Activated T-cell treated with anti-CD3 and anti-CD28 coated beads for 4 hours (primary cell): ENCODE results near the gene PAX3.

Experiments used
- DNase-seq: peaks from one replicate; pipeline ENCODE4 v3.0.0-alpha.2; 2020

The PAX3 gene

DNA sequence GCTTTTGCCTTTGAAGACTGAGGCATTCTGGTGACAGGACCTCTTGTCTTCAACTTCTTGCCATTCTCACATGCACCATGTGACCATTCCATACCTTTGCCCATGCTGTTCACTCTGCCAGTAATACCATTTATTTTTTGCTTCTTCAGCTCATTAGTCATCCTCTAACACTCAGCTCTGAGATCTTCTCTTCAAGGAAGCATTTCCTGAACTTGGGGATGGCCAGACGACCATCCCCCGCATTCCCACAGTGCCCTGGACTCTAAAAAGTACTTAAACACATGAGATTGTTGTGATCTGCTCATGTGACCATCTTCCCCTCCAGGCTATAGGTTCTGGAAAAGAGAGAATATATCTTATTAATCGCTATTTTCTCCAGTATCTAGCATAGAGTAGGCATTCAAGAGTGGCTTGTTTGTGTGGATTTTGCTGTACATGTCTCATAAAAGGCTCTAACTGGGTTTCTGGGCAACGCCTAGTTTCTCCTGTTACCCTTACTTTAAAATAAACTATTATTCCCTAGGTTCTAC, 33.9 kb downstream of the PAX3 start:
- no peak for DNase-seq

DNA sequence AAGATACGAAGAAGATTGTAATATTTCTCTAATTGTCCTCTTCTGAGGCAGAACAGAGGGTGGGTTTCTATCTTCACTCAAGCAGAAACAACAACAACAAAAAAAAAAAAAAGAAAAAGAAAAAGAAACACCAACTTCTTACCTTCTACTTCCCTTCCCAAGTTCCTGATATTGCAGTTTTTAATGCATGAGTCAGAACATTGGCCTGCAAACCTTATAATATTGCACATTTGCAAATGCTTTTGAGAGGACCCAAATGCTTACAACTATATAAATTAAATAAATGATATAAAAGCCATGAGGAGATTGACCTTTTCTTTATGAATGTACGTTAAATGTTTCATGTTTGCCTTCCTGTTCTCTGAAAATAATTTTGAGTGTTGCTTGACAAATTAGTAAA, 37.3 kb downstream of the PAX3 start:
- DNase-seq, result no peak

GRCh38 chr2:222257645-222258044, 41.2 kb downstream of the PAX3 start:
- no peak for DNase-seq

DNA sequence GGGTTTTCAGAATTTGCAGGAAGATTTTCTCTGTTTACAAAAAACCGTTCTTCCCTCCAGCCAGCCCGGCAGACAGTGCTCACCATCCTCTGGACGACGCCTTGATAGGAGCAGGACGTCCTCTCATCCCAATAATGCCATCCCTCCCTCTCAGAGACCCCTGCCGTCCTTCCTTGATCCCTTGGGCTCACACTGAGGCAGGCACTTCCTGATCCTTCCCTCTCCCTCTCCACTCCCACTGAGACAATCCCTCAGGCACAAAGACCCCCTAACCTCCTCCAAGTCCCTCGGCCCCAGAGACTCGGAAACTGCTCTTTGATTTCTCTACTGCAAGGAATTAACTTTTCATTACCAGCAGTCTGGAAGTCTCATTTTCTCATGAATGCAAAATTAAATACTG, 42.5 kb downstream of the PAX3 start:
- no peak for DNase-seq

DNA sequence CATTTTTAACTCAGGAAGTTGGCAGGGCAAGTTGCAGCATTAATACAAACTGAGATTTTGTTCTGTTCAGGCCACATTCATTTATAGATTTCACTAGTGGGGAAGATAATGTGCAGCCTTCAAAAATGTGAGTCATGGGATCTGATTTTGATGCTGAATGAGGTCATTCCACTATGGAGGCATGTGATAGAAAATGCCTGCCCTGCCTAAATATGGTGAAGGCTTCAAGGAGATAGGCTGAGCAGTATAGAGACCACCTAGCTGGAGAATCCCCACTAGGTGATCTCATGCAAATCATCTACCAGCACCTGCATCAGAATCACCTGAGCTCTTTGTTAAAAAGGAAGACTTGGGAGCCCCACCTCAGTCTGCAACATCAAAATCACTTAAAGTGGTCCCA, 43.7 kb downstream of the PAX3 start:
- no peak for DNase-seq

DNA sequence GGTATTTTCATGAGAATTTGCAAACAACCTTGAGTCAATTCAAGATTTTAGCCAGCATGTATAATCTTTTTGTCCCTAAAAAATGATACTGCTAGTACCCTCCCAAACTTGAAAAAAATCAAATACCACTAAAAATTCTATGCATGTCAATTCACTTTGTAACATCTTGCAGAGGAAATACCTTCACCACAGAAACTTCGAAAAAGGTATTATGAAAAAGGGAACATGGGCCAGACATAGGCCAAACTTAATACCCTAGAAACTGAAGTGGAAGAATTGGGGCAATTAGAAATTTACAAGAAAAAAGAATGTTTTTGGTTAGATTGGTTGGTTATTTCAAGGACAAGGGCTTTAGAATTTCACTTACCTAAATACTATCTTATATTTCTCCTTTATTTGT, 48.5 kb downstream of the PAX3 start:
- no peak for DNase-seq

DNA sequence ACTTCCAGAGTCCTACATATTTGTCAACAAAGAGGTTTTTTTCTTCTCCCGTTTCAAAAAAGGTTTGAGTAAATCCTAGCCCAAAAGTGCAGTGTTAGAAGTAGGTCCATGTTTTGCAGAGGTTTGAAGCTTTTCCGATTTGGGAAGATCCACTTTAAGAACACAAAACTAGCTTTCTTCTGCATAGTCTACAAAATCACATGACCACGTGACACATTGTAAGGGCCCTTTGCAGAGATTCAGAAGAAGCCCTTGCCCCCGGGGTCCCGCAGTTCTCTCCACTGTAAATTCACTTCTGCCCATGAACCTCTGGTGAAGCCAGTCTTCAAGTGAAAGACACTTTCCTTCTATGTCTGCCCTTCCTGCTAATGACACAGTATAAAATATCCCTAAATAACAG, 49.4 kb downstream of the PAX3 start:
- no peak for DNase-seq

DNA sequence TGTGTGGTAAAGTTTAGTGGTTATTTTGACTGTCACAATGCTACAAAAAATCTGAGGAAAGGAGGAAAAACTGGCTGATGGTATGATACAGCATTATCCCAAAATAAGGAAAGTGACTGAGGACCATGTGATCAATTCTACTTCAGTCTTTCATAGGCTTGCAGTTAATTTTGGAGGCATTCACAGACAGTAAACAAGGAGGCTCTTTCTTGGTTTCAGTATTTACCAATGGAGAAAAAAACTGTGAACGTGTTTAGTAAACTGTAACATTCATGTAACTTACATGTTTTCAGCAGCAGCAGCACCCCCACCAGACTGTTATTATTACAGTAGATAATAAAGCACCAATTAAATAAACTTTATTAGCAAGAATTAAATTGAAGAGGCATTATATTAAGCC, 50.0 kb downstream of the PAX3 start:
- no peak for DNase-seq

GRCh38 chr2:222248256-222248655, 50.5 kb downstream of the PAX3 start:
- no peak for DNase-seq

GRCh38 chr2:222242532-222242931, 56.3 kb downstream of the PAX3 start:
- DNase-seq, result no peak

GRCh38 chr2:222241128-222241870, 57.5 kb downstream of the PAX3 start:
- DNase-seq, result no peak

GRCh38 chr2:222240676-222241049, 58.1 kb downstream of the PAX3 start:
- no peak for DNase-seq

DNA sequence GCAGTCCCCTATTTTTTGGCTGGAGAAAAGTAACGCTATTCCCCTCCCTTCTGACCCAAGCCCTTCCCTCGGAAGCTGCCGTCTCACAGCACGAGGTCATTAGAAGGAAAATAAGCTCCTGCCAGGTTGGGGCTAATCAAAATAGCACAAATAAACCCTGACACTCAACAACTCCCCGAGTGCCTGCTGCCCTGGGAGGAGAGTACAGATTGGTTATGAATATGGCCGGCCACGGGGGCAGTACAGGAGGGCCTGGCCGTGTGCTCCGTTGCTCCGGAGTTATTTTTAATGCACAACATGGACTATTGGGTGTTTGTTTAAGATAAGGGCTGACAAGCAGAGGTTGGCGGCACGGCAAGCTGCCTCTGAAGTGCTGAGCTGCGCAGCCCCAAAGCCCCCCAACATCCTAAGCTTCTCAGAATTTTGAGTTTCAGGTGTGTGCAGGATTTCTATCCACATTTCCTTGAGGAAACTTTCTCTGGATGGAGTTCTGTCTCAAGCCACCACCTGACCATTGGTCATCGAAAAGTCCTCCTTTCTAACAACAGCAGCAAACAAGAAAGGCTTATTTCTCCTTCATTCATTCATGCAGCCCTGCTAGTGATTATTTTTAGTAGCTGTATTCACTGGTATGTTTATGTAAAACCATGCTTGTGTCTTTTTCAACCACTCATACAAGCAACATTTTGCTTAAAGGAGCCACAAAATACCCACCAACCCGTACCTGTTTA, 58.7 kb downstream of the PAX3 start:
- DNase-seq, result no peak

DNA sequence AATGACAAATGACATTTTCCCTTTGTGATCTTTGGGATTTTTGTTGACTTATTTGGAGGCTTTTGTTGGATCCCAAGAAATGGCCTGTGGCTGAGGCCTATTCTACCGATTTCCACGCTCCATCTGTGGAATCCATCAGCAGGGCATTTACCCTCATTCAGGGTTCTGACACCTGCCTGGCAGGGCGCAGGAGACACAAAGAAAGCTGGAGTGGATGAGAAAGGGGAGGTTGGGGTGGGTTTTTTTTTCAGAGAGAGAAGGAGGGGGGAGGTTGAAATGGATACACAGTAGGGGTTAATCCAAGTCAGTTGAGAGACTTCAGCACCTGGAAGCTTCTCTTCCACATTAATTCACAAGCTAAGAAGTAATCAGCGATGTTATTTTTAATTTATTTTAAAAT, 59.7 kb downstream of the PAX3 start:
- DNase-seq, result no peak

- DNase-seq, result no peak
Measured at GRCh38 chr2:222238072-222238471, 60.7 kb downstream of the PAX3 start.

GRCh38 chr2:222232839-222233238, 66.0 kb downstream of the PAX3 start:
- no peak for DNase-seq

- DNase-seq, result no peak
Measured at GRCh38 chr2:222232372-222232771, 66.4 kb downstream of the PAX3 start.

DNA sequence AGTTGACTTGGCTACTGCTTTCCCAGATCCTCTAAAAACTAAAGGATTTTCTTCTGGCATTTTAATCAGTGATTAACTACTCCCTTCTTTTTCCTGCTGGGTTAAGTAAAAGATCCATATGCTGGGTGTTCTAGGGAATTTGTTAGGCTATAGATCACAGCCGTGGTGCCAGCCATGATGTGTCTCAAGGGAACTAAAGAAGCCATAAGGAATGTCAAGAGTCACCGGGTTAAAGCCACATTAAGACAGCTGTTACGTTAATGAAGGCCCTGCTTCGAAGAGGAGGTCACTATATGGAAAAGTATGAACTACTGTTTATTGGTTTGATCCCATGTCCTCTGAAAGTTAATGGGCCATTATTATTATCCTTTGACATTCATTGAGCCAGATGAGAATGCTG, 70.7 kb downstream of the PAX3 start:
- DNase-seq, result no peak

GRCh38 chr2:222218786-222219185, 80.0 kb downstream of the PAX3 start:
- no peak for DNase-seq

DNA sequence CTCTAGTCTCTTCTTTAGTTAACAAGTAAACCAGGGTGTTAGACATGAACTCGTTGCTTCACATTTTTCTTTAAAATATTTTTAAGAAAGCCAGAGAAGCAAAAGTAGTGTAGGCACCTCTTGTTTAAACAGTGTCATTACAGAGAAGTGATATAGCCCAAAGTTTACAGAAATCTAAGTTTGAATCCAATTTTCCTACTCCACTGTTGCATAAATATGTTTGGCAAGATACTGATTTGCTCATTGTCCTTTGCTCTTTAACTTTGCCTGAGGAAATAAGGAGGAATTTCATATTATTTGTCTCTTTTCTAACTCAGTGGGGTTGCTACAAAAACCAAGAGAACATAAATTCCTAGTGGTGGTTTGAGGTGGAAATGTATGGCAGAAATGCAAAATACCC, 81.1 kb downstream of the PAX3 start:
- no peak for DNase-seq

DNA sequence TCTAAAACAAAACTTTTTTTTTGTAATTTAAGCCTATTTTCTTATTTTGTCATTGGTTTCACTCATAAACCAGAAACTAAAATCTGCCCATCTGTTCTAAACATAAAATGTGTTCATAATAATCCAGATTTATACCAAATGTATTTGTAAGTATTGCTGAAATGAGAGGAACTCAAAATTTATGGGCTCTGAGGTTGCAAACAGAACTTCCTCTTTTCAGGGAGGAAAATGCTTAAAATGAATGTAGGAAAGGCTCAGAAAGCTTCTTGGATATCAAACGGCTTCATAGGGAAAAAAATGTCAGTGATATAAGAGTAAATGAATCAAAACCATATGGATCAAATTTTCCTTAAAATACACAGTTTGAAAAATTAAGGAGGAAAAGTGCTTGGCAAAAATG, 83.9 kb downstream of the PAX3 start:
- DNase-seq, result no peak

DNA sequence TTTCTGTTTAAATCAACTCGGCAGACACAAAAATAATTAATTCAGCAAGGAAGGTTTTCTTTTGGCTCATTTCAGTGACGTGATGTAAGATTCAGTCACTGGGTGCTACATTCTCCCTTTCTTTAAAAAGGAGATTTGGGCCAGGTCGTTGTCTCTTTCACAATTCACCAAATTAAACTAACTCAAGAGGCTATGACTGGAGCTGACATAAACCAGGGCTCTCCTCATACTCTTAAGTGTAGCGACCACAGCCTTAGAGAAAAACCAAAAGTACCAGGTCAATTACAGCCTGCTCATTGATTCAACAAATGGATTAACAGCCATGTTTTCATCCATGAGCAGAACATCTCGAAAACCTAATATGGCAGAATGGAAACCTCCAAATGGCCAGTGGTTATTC, 85.7 kb downstream of the PAX3 start:
- DNase-seq, result no peak

DNA sequence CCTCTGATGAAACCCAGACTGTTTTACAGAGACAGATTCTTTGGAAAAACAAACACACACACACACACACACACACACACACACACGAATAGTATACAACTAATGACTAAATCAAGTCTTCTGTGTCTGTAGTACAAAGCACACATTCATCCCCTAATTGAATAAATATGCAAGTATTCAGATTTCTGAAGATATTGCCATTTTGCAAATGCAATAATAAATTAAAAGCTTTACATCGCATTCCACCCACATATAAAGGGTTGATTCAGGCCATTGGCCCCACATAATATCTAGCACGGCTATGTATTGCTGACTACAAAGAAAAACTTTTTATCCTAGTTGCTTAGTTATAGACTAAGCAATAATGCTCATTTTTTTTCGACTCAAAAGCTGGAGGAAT, 86.2 kb downstream of the PAX3 start:
- DNase-seq, result no peak

DNA sequence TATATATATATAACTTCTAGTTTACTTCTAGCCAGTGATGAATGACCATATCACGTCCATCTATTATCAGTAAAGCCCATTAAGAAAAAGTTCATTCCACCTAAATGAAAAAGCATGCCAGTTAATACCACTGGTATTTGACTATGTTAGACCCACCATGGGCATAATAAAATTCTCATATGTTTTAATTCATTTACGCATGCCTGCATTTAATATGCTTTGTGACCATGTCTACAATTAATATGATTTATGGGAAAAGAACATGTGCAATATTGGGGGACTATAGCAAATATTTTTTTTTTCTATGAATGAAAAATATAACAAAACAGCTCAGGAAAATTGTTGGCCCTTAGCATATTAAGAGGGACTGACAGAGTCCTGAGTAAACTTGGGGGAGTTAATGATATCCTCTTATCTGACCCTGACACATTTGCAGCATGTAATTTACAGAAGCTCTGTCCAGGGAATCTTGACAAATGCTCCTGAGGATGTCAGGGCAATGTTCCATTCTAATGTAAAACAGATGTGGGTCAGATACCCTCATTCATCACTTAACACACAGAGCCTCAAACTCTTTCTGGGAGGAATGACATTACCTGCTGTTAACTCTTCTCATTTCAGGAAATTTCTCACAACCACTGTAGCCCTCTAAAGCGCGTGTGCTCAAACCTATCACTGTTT, 90.6 kb downstream of the PAX3 start:
- DNase-seq, result no peak
